SU-DHL-6 (cell line): ENCODE measurements around the gene AIP.

ENCODE experiments used
- H2AFZ ChIP-seq: fragments of 200-600 bp; sonication (generic); 2 replicates; pipeline ENCODE4 v1.6.1; 2014; ENCODE audit warnings: low read depth, mild to moderate bottlenecking, moderate library complexity, mixed read lengths, antibody characterized with exemption, low read length; ENCODE audit not compliant: severe bottlenecking
- H3F3A ChIP-seq: fragments of 200-600 bp; shearing (Covaris generic); 2 replicates; pipeline ENCODE4 v1.6.0; 2016; ENCODE audit warnings: antibody characterized with exemption, mild to moderate bottlenecking; ENCODE audit not compliant: insufficient read depth
- H3K27ac ChIP-seq: fragments of 200-600 bp; sonication (generic); 2 replicates; pipeline ENCODE4 v1.5.1; 2016; ENCODE audit warnings: low read depth, mild to moderate bottlenecking, low read length, moderate library complexity, mixed read lengths
- H3K27me3 ChIP-seq: fragments of 200-600 bp; sonication (generic), shearing (Covaris generic); 2 replicates; pipeline ENCODE4 v1.6.0; 2014; ENCODE audit warnings: mild to moderate bottlenecking, low read length
- H3K36me3 ChIP-seq: fragments of 200-600 bp; sonication (generic); 2 replicates; pipeline ENCODE4 v1.6.1; 2014; ENCODE audit warnings: mild to moderate bottlenecking, low read length, mixed read lengths
- H3K4me2 ChIP-seq: fragments of 300-600, 200-600 bp; shearing (Covaris generic), sonication (generic); 2 replicates; pipeline ENCODE4 v1.6.0; 2014; ENCODE audit warnings: low read length, low read depth, mild to moderate bottlenecking; ENCODE audit not compliant: poor library complexity, severe bottlenecking
- H3K4me3 ChIP-seq: fragments of 200-600 bp; sonication (generic); 2 replicates; pipeline ENCODE4 v1.5.1; 2014; ENCODE audit warnings: antibody characterized with exemption, low read length, mild to moderate bottlenecking, mixed read lengths; ENCODE audit not compliant: insufficient read depth, poor library complexity, severe bottlenecking
- H3K79me2 ChIP-seq: fragments of 200-600 bp; sonication (generic); 2 replicates; pipeline ENCODE4 v1.6.1; 2014; ENCODE audit warnings: mild to moderate bottlenecking, low read length, moderate library complexity; ENCODE audit not compliant: insufficient read depth
- H3K9ac ChIP-seq: fragments of 200-600 bp; sonication (generic); 2 replicates; pipeline ENCODE4 v1.7.0; 2014; ENCODE audit warnings: mild to moderate bottlenecking, low read length
- H3K9me2 ChIP-seq: fragments of 200-600 bp; sonication (generic); replicated peaks from 2 replicates; pipeline ENCODE4 v1.6.1; 2014; ENCODE audit warnings: low read length; ENCODE audit not compliant: insufficient read depth
- H3K9me3 ChIP-seq: fragments of 200-600 bp; sonication (generic); 2 replicates; pipeline ENCODE4 v1.6.1; 2014; ENCODE audit warnings: low read length, mixed read lengths; ENCODE audit not compliant: insufficient read depth
- H4K20me1 ChIP-seq: fragments of 200-600 bp; sonication (generic); 2 replicates; pipeline ENCODE4 v1.6.1; 2014; ENCODE audit warnings: low read depth, mild to moderate bottlenecking, antibody characterized with exemption, low read length, moderate library complexity, mixed read lengths
- CTCF ChIP-seq: fragments of 200-600 bp; sonication (generic); IDR thresholded peaks from one replicate; pipeline ENCODE4 v1.5.1; 2017; ENCODE audit warnings: antibody characterized with exemption, mild to moderate bottlenecking, low read length, moderate library complexity; ENCODE audit not compliant: insufficient read depth, poor library complexity, severe bottlenecking
- EZH2phosphoT487 ChIP-seq: fragments of 200-600 bp; sonication (generic), shearing (Covaris generic); conservative IDR thresholded peaks from 2 replicates; pipeline ENCODE4 v1.6.1; 2018; ENCODE audit warnings: mild to moderate bottlenecking, antibody characterized with exemption, low read length, moderate library complexity, mixed read lengths

The AIP gene

DNA sequence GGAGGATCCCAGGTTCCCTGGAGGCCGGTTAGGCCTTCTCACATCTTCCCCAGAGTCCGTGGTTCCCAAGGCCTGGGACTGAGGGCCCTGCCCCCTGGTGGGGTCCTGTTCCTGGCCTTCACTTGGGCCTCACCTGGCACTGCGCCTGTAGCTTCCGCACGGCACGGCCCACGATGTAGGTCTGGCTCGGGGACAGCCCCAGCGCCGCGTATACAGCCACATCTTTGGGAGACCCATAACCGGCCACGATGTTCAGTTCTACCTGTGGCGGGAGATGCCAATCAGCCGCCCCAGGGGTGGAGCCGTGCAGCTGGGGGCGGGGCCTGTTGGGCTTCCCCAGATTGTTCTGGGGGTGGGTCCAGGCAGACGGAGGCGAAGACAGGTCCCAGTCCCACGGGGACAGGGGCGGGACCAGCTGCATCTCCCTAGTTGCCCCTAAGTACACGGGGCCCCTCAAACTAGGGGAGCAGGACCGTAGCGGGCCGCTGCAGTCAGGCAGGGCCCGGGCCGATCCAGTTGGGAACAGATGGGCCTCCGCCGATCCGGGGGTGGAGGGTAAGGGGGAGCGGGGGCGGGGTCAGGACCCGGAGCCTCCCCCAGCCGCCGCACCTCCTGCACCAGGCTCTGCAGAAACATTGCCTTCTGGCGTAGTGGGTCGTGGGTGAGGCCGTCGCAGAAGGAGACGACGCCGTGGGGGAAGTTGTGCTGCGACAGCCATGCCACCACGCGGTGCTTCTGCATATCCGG is 10.1 kb downstream of the AIP start:
- Histone ChIP-seq H2AFZ (no peak overlapping the region), H3K9me3 (no peaks in the 10 kb centered on the region), H3K27me3 (no peaks in the 10 kb centered on the region), H3K9ac (no peak overlapping the region), H3K36me3 (no peaks in the 10 kb centered on the region), H3K27ac (no peak overlapping the region), H3K4me3 (no peak overlapping the region), H3F3A (no peaks in the 10 kb centered on the region), H4K20me1 (no peaks in the 10 kb centered on the region), H3K79me2 (no peaks in the 10 kb centered on the region), H3K9me2 (no peaks in the 10 kb centered on the region), H3K4me2 (no peak overlapping the region)
- TF ChIP-seq EZH2phosphoT487 = no peak
- no peak for TF ChIP-seq CTCF

GRCh38 chr11:67493548-67494370 is 10.9 kb downstream of the AIP start:
- no peaks in the 10 kb centered on the region for H3K9me2 ChIP-seq
- no peaks in the 10 kb centered on the region for H3K9me3 ChIP-seq
- H3K79me2 ChIP-seq = no peaks in the 10 kb centered on the region
- H3K27me3 ChIP-seq = no peaks in the 10 kb centered on the region
- no peaks in the 10 kb centered on the region for H3K36me3 ChIP-seq
- H3F3A ChIP-seq = no peaks in the 10 kb centered on the region
- TF ChIP-seq CTCF (no peak), EZH2phosphoT487 (no peak)
- no peak overlapping the region for H3K27ac ChIP-seq
- H3K9ac ChIP-seq = no peak overlapping the region
- no peak overlapping the region for H3K4me2 ChIP-seq
- no peak overlapping the region for H3K4me3 ChIP-seq
- H4K20me1 ChIP-seq = no peaks in the 10 kb centered on the region
- no peak overlapping the region for H2AFZ ChIP-seq

DNA sequence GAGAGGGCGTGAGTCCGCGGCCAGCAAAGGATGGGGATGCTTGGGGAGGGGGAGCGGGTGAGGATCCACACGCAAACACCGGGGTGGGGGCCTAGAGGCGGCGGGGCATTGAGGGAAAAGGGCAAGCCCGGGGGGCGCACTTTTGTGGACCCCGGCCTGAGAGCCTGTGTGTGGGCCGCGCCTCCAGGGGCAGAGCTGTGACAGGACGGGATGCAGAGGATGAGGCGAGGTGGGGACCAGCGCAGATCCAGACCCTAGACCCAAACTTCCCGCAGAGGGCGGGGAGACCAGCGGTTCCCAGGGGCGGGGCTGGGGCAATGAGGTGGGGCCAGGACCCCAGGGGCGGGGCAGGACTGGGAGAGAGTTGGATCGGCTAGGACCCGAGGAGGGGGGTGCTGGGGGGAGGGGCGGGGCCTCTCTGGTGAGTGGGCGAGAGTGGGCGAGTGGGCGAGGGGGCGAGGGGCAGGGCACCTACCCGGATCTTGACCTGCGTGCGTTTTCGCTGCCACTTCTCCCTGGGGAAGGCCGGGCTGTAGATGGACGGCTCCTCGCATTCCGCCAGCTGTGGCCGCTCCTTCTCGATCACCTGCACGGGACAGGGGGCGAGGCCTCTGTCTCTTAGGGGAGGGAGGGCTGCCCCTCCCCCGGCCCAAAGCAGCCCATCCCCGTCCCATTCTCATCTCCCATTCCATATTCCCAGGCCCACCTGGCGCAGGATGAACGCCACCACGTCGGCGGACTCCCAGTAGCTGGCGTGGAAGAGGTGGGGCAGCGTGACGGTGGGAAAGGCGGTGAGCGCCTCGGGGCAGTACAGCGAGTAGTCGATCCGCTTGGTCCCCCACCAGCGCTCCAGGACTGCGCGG is 11.8 kb downstream of the AIP start:
- Histone ChIP-seq H3K27ac (no peak overlapping the region), H3F3A (no peaks in the 10 kb centered on the region), H3K9ac (no peak overlapping the region), H2AFZ (no peak overlapping the region), H3K36me3 (no peaks in the 10 kb centered on the region), H3K9me3 (no peaks in the 10 kb centered on the region), H4K20me1 (no peaks in the 10 kb centered on the region), H3K79me2 (no peaks in the 10 kb centered on the region), H3K4me3 (no peak overlapping the region), H3K9me2 (no peaks in the 10 kb centered on the region), H3K4me2 (no peak overlapping the region), H3K27me3 (no peaks in the 10 kb centered on the region)
- no peak for TF ChIP-seq EZH2phosphoT487
- no peak for TF ChIP-seq CTCF
